H9 (cell line): Measurements from ENCODE around the gene CLIC6. TPM values are rescaled to one million over a fixed set of nuclear protein-coding genes. Genes with fewer than 3 reads are reported as not detected.

Experiments
- DNase-seq: peaks from one replicate; pipeline ENCODE4 v3.0.0-alpha.2; 2017
- H2AFZ ChIP-seq: one replicate; pipeline ENCODE4 v1.6.1; 2013; ENCODE audit warnings: mild to moderate bottlenecking, low read length, control low read depth, moderate library complexity
- H2AK5ac ChIP-seq: 2 replicates; pipeline ENCODE4 v1.6.1; 2013; ENCODE audit warnings: low read length, control low read depth, mixed read lengths; ENCODE audit not compliant: insufficient read length
- H2BK120ac ChIP-seq: one replicate; pipeline ENCODE4 v1.6.1; 2013; ENCODE audit warnings: low read depth, mild to moderate bottlenecking, low read length, control low read depth, inconsistent platforms; ENCODE audit not compliant: poor library complexity, severe bottlenecking
- H2BK12ac ChIP-seq: 2 replicates; pipeline ENCODE4 v1.6.1; 2013; ENCODE audit warnings: low read length, control low read depth, mixed read lengths, low read depth; ENCODE audit not compliant: insufficient read length
- H2BK15ac ChIP-seq: 2 replicates; pipeline ENCODE4 v1.6.1; 2013; ENCODE audit warnings: low read depth, low read length, control low read depth
- H2BK20ac ChIP-seq: one replicate; pipeline ENCODE4 v1.6.1; 2013; ENCODE audit warnings: low read depth, mild to moderate bottlenecking, low read length, control low read depth, inconsistent platforms; ENCODE audit not compliant: poor library complexity, severe bottlenecking
- H2BK5ac ChIP-seq: 2 replicates; pipeline ENCODE4 v1.6.1; 2013; ENCODE audit warnings: low read length, control low read depth, mixed read lengths; ENCODE audit not compliant: insufficient read length
- H3K14ac ChIP-seq: 2 replicates; pipeline ENCODE4 v1.6.1; 2013; ENCODE audit warnings: low read length, control low read depth; ENCODE audit not compliant: insufficient read depth
- H3K18ac ChIP-seq: 2 replicates; pipeline ENCODE4 v1.6.1; 2013; ENCODE audit warnings: low read depth, mild to moderate bottlenecking, mixed read lengths, low read length, control low read depth; ENCODE audit not compliant: insufficient read length
- H3K23ac ChIP-seq: 2 replicates; pipeline ENCODE4 v1.6.1; 2013; ENCODE audit warnings: low read length, control low read depth, mixed read lengths, low read depth; ENCODE audit not compliant: insufficient read length
- H3K23me2 ChIP-seq: 2 replicates; pipeline ENCODE4 v1.6.1; 2013; ENCODE audit warnings: low read depth, mild to moderate bottlenecking, mixed read lengths, low read length, control low read depth; ENCODE audit not compliant: insufficient read length, poor library complexity, severe bottlenecking
- H3K27ac ChIP-seq: 2 replicates; pipeline ENCODE4 v1.5.1; 2013; ENCODE audit warnings: low read length, control low read depth, mixed read lengths, low read depth; ENCODE audit not compliant: insufficient read length
- H3K27me3 ChIP-seq: 2 replicates; pipeline ENCODE4 v1.6.1; 2013; ENCODE audit warnings: low read length, control low read depth, inconsistent platforms; ENCODE audit not compliant: insufficient read depth
- H3K4ac ChIP-seq: 2 replicates; pipeline ENCODE4 v1.6.1; 2013; ENCODE audit warnings: low read depth, mild to moderate bottlenecking, control low read depth, inconsistent platforms, low read length, moderate library complexity
- H3K4me1 ChIP-seq: 2 replicates; pipeline ENCODE4 v1.6.1; 2013; ENCODE audit warnings: low read length, control low read depth, inconsistent platforms; ENCODE audit not compliant: insufficient read depth
- H3K4me2 ChIP-seq: 2 replicates; pipeline ENCODE4 v1.6.1; 2013; ENCODE audit warnings: low read length, control low read depth, mixed read lengths; ENCODE audit not compliant: insufficient read length, insufficient read depth
- H3K56ac ChIP-seq: 2 replicates; pipeline ENCODE4 v1.6.1; 2013; ENCODE audit warnings: low read depth, mild to moderate bottlenecking, mixed read lengths, low read length, control low read depth; ENCODE audit not compliant: insufficient read length
- H3K79me1 ChIP-seq: 2 replicates; pipeline ENCODE4 v1.6.1; 2013; ENCODE audit warnings: low read depth, mild to moderate bottlenecking, moderate library complexity, low read length, control low read depth, inconsistent platforms; ENCODE audit not compliant: insufficient read depth, poor library complexity, severe bottlenecking
- H3K79me2 ChIP-seq: 2 replicates; pipeline ENCODE4 v1.6.1; 2013; ENCODE audit warnings: low read length, control low read depth, inconsistent platforms; ENCODE audit not compliant: insufficient read depth
- H3K9ac ChIP-seq: 2 replicates; pipeline ENCODE4 v1.6.1; 2013; ENCODE audit warnings: low read length, control low read depth, mixed read lengths; ENCODE audit not compliant: insufficient read length; ENCODE audit errors: extremely low read depth
- H3K9me3 ChIP-seq: one replicate; pipeline ENCODE4 v1.6.1; 2013; ENCODE audit warnings: low read depth, low read length, inconsistent platforms; ENCODE audit not compliant: control insufficient read depth
- H3T11ph ChIP-seq: one replicate; pipeline ENCODE4 v1.6.1; 2013; ENCODE audit warnings: mild to moderate bottlenecking, low read length, control low read depth, inconsistent platforms
- H4K20me1 ChIP-seq: one replicate; pipeline ENCODE4 v1.6.1; 2013; ENCODE audit not compliant: control insufficient read depth, insufficient read length, insufficient read depth
- H4K5ac ChIP-seq: 2 replicates; pipeline ENCODE4 v1.6.1; 2013; ENCODE audit warnings: low read depth, mild to moderate bottlenecking, mixed read lengths, low read length, control low read depth; ENCODE audit not compliant: insufficient read length
- H4K8ac ChIP-seq: replicated peaks from 2 replicates; pipeline ENCODE4 v1.6.1; 2013; ENCODE audit warnings: low read length, control low read depth, mixed read lengths, low read depth; ENCODE audit not compliant: insufficient read length
- H4K91ac ChIP-seq: 2 replicates; pipeline ENCODE4 v1.6.1; 2013; ENCODE audit warnings: low read depth, mild to moderate bottlenecking, moderate library complexity, mixed read lengths, low read length, control low read depth; ENCODE audit not compliant: insufficient read length
- H3K27ac Mint-ChIP-seq, 3 experiments: 2 replicates in 2 of 3; 3 replicates in 1 of 3; pipeline ENCODE4 v1.8.0; 2020 to 2021; ENCODE audit warnings: mixed read lengths in 3 of 3, mild to moderate bottlenecking in 1 of 3, moderate library complexity in 1 of 3
- H3K27me3 Mint-ChIP-seq: 2 replicates; pipeline ENCODE4 v1.8.0; 2021; ENCODE audit warnings: low read depth, mild to moderate bottlenecking, moderate library complexity, mixed read lengths
- H3K36me3 Mint-ChIP-seq, 3 experiments: 2 replicates in 2 of 3; 3 replicates in 1 of 3; pipeline ENCODE4 v1.8.0; 2020 to 2021; ENCODE audit warnings: low read depth in 3 of 3, mixed read lengths in 3 of 3; ENCODE audit not compliant: insufficient read depth in 1 of 3
- H3K4me1 Mint-ChIP-seq, 2 experiments: 2 replicates each; pipeline ENCODE4 v1.8.0; 2020; ENCODE audit warnings: mixed read lengths in 2 of 2
- H3K4me3 Mint-ChIP-seq, 2 experiments: 2 replicates in 1 of 2; 3 replicates in 1 of 2; pipeline ENCODE4 v1.8.0; 2020 to 2021; ENCODE audit warnings: mild to moderate bottlenecking in 2 of 2, mixed read lengths in 2 of 2, moderate library complexity in 1 of 2
- H3K9me3 Mint-ChIP-seq, 2 experiments: 2 replicates in 1 of 2; 3 replicates in 1 of 2; pipeline ENCODE4 v1.8.0; 2020; ENCODE audit warnings: mild to moderate bottlenecking in 2 of 2, mixed read lengths in 2 of 2, moderate library complexity in 1 of 2
- total RNA-seq: library from RNA; stranded (reverse); gene quantifications from 2 replicates; pipeline ENCODE4 v1.2.1, GENCODE V29; 2021
- TF ChIP-seq, protein P1 (sequence below): fragments of 200-600 bp; sonication (generic); conservative IDR thresholded peaks from 3 replicates; pipeline ENCODE4 v1.8.0; 2021; ENCODE audit warnings: antibody characterized with exemption, mild to moderate bottlenecking

The CLIC6 gene
- total RNA-seq, 1 experiment from 2014 or later: 1.3 TPM

DNA sequence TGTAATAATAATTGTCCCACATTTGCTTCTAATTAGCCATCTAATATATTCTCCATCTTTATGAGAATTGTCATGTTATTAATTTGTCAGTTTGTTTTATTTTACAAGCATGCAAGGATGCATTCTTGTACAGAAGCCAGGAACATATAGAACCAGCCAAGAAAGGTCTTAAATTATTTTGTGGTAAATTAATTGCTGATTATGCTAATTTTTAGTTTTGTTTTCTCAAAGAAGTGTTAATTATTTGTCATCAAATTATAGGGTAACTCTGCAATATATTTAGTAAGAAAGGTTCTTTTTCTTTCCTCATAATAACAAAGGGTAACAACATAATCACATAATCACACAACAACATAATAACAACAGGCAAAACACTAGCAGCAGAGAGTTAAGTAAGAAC is 5.7 kb downstream of the CLIC6 start:
- H3K9me3 Mint-ChIP-seq: peaks cover 3 to 7% of the 10 kb centered on the region in 2 experiments; a peak in 3 of 5 replicates
- no peak overlapping the region for H4K91ac ChIP-seq

More for the DNA sequence above, 5.7 kb downstream of the CLIC6 start:
- no peaks in the 10 kb centered on the region for H4K20me1 ChIP-seq
- no peak overlapping the region for H2BK20ac ChIP-seq
- peaks cover 37% of the 10 kb centered on the region for H3K27me3 Mint-ChIP-seq
- no peaks in the 10 kb centered on the region for H3K79me2 ChIP-seq
- TF ChIP-seq, protein P1, sequence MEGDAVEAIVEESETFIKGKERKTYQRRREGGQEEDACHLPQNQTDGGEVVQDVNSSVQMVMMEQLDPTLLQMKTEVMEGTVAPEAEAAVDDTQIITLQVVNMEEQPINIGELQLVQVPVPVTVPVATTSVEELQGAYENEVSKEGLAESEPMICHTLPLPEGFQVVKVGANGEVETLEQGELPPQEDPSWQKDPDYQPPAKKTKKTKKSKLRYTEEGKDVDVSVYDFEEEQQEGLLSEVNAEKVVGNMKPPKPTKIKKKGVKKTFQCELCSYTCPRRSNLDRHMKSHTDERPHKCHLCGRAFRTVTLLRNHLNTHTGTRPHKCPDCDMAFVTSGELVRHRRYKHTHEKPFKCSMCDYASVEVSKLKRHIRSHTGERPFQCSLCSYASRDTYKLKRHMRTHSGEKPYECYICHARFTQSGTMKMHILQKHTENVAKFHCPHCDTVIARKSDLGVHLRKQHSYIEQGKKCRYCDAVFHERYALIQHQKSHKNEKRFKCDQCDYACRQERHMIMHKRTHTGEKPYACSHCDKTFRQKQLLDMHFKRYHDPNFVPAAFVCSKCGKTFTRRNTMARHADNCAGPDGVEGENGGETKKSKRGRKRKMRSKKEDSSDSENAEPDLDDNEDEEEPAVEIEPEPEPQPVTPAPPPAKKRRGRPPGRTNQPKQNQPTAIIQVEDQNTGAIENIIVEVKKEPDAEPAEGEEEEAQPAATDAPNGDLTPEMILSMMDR: no peak
- no peaks in the 10 kb centered on the region; the same call in 1 of the 2 replicates for H3K27me3 ChIP-seq
- no peak overlapping the region for H3K27ac Mint-ChIP-seq
- H3T11ph ChIP-seq: no peak overlapping the region
- H3K4me2 ChIP-seq: no peak overlapping the region
- no peak overlapping the region for H3K56ac ChIP-seq
- no peak for DNase-seq
- H3K27ac ChIP-seq: no peak overlapping the region
- H2BK120ac ChIP-seq: no peak overlapping the region
- H3K23me2 ChIP-seq: peaks cover 3% of the 10 kb centered on the region
- H3K79me1 ChIP-seq: no peaks in the 10 kb centered on the region
- peaks cover 0 to 7% (median 4%) of the 10 kb centered on the region in 3 experiments; a peak in 4 of 7 replicates for H3K36me3 Mint-ChIP-seq
- H3K23ac ChIP-seq: no peak overlapping the region
- H2BK5ac ChIP-seq: no peak overlapping the region
- peaks cover 23 to 30% of the 10 kb centered on the region in 2 experiments for H3K4me1 Mint-ChIP-seq
- H3K18ac ChIP-seq: no peak overlapping the region
- no peak overlapping the region for H2BK15ac ChIP-seq
- no peak overlapping the region for H2BK12ac ChIP-seq
- no peak overlapping the region for H2AK5ac ChIP-seq
- no peak overlapping the region for H3K4ac ChIP-seq
- no peak overlapping the region for H4K8ac ChIP-seq
- no peak overlapping the region for H4K5ac ChIP-seq
- H3K9me3 ChIP-seq: no peaks in the 10 kb centered on the region
- H3K14ac ChIP-seq: no peak overlapping the region
- H2AFZ ChIP-seq: no peak overlapping the region
- H3K9ac ChIP-seq: no peak overlapping the region
- no peak overlapping the region for H3K4me3 Mint-ChIP-seq
- no peaks in the 10 kb centered on the region for H3K4me1 ChIP-seq
